KG1 (cell line): ENCODE data around the gene MCF2L2.

Source experiments
- DNase-seq: peaks from one replicate; lab custom pipeline; 2025; lab: John Stamatoyannopoulos, UW

MCF2L2 gene

DNA sequence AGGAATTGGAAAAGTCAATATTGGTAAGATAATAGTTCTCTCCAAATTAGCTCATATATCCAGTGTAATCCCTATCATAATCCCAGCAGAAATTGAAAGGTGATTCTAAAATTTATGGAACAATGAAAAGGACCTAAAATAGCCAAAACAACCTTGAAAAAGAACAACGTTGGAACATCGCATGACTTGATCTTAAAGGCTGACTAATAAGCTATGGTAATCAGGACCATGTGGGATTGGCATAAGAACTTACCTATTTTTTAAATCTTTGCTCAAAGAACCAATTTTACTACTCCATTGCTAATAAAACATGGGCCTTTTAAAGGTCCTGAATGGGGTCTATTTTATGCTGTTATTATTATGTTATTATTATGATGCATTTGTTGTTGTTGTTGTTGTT, 134.5 kb downstream of the MCF2L2 start:
- DNase-seq: no peak

- DNase-seq: no peak
Measured at GRCh38 chr3:183291497-183292031, 136.9 kb downstream of the MCF2L2 start.

- no peak for DNase-seq
Measured at GRCh38 chr3:183290216-183290615, 138.2 kb downstream of the MCF2L2 start.

DNA sequence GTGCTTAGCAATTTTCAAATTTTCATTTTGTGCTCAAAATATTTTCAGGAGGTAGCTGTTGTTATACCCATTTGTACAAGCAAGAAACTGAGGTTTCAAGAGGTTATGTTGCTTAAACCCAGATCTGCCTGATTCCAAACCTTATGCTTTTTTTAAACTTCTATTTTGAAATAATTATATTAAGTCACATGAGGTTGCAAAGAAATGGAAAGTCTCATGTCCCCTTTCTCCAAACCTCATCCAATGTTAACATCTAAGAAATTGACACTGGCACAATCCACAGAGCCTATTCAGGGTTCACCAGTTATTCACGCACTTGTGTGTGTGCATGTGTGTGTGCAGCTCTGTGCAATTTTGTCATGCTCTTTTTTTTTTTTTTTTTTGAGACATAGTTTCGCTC, 140.3 kb downstream of the MCF2L2 start:
- no peak for DNase-seq

GRCh38 chr3:183287301-183287971, 141.0 kb downstream of the MCF2L2 start:
- DNase-seq: no peak

GRCh38 chr3:183285828-183286457, 142.5 kb downstream of the MCF2L2 start:
- peak; percentile 59 for DNase-seq

DNA sequence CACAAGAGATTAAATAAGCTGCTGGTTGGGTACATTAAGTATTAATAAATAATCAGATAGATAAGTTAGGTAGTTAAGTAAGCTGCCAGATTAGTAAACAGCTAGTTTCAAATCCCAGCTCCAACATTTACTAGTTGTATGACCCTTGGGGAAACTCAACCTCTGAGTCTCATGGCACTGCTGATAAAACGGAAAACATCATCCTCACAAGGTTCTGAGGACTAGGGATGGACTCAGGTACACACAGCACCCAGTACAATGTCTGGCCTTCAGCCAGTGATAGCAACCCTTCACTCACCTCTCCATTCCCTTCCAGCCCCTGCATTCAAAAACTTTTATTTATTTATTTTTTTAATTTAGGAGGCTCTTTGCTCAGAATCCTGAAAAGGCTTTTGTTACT, 143.1 kb downstream of the MCF2L2 start:
- DNase-seq: no peak

DNA sequence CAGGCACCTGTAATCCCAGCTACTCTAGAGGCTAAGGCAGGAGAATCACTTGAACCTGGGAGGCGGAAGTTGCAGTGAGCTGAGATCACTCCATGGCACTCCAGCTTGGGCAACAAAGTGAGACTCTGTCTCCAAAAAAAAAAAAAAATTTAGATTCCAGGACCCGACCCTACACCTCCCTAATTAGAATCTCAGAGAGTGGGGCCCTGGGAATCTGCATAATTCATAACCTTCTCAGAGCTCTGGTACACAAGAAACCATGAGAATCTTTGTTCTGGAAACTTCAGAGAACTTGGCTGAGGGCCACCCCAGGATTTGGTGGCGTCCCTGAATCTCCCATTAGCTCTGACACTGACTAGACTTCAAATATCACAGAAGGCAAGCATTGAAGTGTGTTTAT, 143.8 kb downstream of the MCF2L2 start:
- DNase-seq: no peak

DNA sequence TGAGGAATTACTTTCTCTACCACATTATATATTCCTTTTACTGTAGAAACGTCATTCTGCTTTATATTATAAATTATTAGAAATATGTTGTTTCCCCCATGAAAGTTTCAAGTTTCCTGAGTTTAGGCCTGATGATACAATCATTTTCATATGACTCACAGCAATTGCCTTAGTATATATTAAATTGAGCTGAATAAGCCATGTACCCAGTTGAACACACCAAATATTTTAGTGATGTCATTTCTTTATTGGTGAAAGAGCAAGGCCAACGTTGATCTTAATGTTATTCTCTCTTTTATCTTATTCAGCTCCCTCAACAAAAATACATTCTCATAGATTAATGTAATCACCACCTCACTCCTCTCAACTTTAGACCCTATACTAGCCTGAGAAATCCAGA, 144.5 kb downstream of the MCF2L2 start:
- DNase-seq: no peak

- DNase-seq: no peak
Measured at GRCh38 chr3:183281126-183281797, 147.2 kb downstream of the MCF2L2 start.

GRCh38 chr3:183279371-183279770, 149.0 kb downstream of the MCF2L2 start:
- no peak for DNase-seq

- DNase-seq: no peak
Measured at GRCh38 chr3:183278479-183279088, 149.8 kb downstream of the MCF2L2 start.

DNA sequence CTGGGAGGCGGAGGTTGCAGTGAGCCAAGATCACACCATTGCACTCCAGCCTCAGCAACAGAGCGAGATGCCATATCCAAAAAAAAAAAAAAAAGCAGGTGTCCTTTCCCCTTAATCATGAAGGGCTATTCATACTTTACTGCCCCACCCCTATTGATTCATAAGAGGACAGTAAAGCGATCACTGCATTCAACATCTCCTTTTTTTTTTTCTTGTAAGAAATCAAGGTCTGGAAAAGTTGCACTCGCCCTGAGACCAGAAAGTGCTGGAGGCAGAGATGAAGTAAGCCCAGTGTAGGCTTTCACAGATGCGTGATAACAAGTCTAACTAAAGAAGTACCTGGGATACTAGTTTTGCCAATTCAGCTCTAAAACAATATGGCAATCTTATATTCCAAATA, 151.2 kb downstream of the MCF2L2 start:
- no peak for DNase-seq

DNA sequence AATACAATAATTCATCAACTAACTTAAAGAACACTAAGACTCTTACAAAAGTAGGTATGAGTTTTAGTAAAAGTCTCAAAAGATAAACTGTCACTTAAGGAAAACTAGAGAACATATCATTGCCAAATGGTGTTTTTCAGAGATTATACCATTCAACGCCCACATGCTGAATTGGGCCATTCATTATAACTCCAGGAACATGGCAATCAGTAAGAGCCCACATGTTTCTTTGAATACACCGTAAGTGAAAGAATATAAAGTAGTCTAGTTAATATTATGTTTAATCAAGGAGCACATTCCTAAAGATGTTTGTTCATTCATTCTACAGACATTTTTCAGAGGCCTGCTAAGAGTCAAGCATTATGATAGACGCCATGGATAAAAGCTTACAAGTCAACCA, 152.5 kb downstream of the MCF2L2 start:
- DNase-seq: no peak

- peak; percentile 86 for DNase-seq
Measured at GRCh38 chr3:183275418-183275817, 153.0 kb downstream of the MCF2L2 start.

DNA sequence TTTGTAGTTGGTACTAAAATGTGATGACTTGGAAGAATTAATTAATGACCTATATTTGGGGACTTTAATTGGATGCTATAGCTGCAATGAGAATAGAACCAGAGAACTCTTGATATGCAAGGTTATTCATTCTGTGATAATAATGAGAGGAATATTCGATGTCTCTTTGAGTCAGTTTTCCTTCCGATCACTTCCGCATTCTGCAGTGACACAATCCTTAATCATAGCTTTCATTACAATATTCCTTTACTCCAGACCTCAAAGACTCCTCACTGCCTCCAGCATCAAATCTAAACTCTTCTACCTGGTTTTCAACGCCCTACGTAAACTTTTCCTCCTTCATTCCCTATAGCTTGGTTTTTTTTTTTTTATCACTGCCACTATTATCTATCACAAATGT, 153.8 kb downstream of the MCF2L2 start:
- no peak for DNase-seq

DNA sequence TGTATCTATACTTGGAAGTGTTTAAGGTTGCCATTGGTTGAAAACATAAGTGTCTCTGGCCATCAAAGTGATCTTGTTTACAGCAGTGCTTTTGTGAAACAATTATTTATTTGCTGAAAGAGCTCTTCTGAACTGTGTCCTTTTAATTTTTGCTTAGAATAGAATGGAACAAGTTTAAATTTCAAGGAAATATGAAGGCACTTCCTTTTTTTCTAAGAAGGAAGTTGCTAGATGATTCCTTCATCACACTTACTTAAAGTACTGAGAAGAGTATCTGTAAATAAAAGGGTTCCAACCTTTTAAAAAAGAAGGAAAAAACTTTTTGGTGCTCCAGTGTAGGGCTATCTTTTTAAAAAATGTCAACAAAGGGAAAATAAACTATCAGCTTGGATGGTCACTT, 155.6 kb downstream of the MCF2L2 start:
- DNase-seq: no peak

DNA sequence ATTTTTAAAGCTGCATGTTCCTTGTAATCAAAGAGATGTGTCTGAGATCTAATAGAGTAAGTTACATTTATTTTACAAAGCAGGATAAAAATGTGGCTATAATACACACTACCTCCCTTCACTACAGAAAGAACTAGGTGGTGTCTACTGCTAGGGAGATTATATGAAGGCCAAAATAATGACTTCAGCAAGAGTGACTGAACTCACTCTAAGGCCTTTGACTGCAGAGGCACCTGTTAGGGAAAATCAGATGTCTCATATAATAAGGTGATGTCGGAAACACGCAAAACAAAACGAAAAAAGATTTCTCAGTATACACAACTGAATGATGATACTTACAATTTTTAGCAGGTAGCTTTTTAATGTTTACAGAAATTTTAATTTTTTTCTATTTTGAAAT, 156.3 kb downstream of the MCF2L2 start:
- no peak for DNase-seq

DNA sequence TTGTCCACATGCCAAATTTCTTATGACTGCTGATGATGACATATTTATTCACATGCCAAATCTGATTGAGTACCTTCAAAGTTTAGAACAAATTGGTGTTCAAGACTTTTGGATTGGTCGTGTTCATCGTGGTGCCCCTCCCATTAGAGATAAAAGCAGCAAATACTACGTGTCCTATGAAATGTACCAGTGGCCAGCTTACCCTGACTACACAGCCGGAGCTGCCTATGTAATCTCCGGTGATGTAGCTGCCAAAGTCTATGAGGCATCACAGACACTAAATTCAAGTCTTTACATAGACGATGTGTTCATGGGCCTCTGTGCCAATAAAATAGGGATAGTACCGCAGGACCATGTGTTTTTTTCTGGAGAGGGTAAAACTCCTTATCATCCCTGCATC, 158.1 kb downstream of the MCF2L2 start:
- DNase-seq: no peak

DNA sequence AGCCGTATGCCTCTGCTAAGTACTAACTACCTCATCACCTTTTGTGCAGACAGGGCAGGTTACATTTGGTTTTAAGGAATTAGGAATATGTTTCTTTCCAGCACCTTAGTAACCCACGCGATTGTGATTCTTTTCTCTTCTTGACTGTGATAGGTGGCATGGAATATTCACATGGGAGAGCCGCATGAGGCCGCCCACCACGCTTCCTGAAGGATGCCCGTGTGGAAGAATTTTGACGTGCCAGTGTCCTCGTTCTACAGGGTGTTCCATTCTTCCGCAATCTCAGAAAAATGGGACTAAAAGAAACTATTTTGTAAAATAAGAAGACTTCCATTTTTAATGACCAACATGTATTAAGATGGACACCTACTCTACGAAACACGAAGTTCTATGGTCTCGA, 159.1 kb downstream of the MCF2L2 start:
- no peak for DNase-seq

GRCh38 chr3:183268366-183268765, 160.1 kb downstream of the MCF2L2 start:
- no peak for DNase-seq

DNA sequence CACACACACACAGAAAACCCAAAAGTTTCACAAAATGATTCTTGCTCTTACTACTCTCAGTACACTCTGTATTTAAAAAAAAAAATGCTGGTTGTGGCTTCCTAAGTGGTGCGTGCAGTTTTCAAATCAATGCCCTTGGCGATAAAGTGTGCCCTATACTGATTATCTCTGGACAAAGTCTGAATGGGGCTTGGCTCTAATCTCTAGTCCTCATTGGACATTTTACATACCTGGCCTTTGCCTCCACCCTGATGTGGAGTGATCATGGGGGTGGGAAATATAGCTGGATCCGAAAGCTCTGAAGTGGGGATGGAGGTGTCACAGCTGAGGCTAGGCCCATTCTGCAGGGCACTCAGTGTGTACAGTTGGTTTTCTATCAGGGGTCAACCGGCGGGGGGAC, 161.3 kb downstream of the MCF2L2 start:
- DNase-seq: no peak

GRCh38 chr3:183266454-183266853, 162.0 kb downstream of the MCF2L2 start:
- no peak for DNase-seq
